SK-N-SH (cell line): ENCODE measurements around the gene CYYR1. TPM values are rescaled to one million over a fixed set of nuclear protein-coding genes. Genes with fewer than 3 reads are reported as not detected.

ENCODE experiments used
- CTCF ChIA-PET: fragments of 300-600, 350-600 bp; formaldehyde crosslinking; extraction: SDS; loops from one replicate; lab custom pipeline; 2021; lab: Yijun Ruan, JAX
- POLR2A ChIA-PET: fragments of 350-600 bp; sonication (Branson Sonifier 250); formaldehyde crosslinking; extraction: SDS; loops from one replicate; lab custom pipeline; 2020; ENCODE audit warnings: antibody characterized with exemption, inconsistent platforms; lab: Yijun Ruan, JAX
- DNase-seq: peaks from one replicate; pipeline ENCODE4 v3.0.0; 2012
- H2AFZ ChIP-seq: fragments of 200-600 bp; sonication (generic); 2 replicates; pipeline ENCODE4 v1.8.1; 2016; ENCODE audit warnings: antibody characterized with exemption, mild to moderate bottlenecking, low read depth
- H3F3A ChIP-seq: fragments of 200-600 bp; sonication (generic); replicated peaks from 2 replicates; pipeline ENCODE3; 2016; ENCODE audit warnings: antibody characterized with exemption, mild to moderate bottlenecking; ENCODE audit not compliant: insufficient read depth
- H3K27ac ChIP-seq, 2 experiments: fragments of 200-500 bp in 1 of 2; fragments of 200-600 bp in 1 of 2; sonication (Bioruptor generic) in 1 of 2; sonication (generic), shearing (Covaris generic) in 1 of 2; 2 replicates each; pipeline versions ENCODE4 v1.5.1 to v1.6.1; 2014 to 2016; ENCODE audit warnings: low read depth in 2 of 2, inconsistent platforms in 1 of 2, low read length in 1 of 2, mild to moderate bottlenecking in 1 of 2, mixed read lengths in 1 of 2
- H3K27me3 ChIP-seq: fragments of 200-600 bp; sonication (generic), shearing (Covaris generic); 2 replicates; pipeline ENCODE4 v1.6.1; 2016; ENCODE audit warnings: mixed run types; ENCODE audit not compliant: insufficient read depth
- H3K36me3 ChIP-seq, 2 experiments: fragments of 200-500 bp in 1 of 2; fragments of 200-600 bp in 1 of 2; sonication (Bioruptor generic) in 1 of 2; sonication (generic) in 1 of 2; replicated peaks in 1 of 2; 2 replicates each; pipeline versions ENCODE3 to v1.5.1; 2014 to 2016; ENCODE audit warnings: low read length in 1 of 2, mild to moderate bottlenecking in 1 of 2; ENCODE audit not compliant: insufficient read depth in 2 of 2, control insufficient read depth in 1 of 2
- H3K4me1 ChIP-seq, 2 experiments: fragments of 200-500 bp in 1 of 2; fragments of 200-600 bp in 1 of 2; sonication (Bioruptor generic) in 1 of 2; sonication (generic), shearing (Covaris generic) in 1 of 2; 2 replicates each; pipeline versions ENCODE4 v1.5.1 to v1.6.1; 2014 to 2016; ENCODE audit warnings: low read depth in 1 of 2, low read length in 1 of 2, mixed run types in 1 of 2; ENCODE audit not compliant: insufficient read depth in 2 of 2, control insufficient read depth in 1 of 2
- H3K4me2 ChIP-seq: fragments of 200-600 bp; sonication (generic), shearing (Covaris generic); 2 replicates; pipeline ENCODE4 v1.6.1; 2017; ENCODE audit warnings: mixed run types
- H3K4me3 ChIP-seq, 2 experiments: fragments of 200-500 bp in 1 of 2; fragments of 200-600 bp in 1 of 2; sonication (Bioruptor generic) in 1 of 2; sonication (generic), shearing (Covaris generic) in 1 of 2; 2 replicates each; pipeline versions ENCODE4 v1.5.1 to v1.8.1; 2014 to 2016; ENCODE audit warnings: low read depth in 2 of 2, inconsistent platforms in 1 of 2, low read length in 1 of 2, mild to moderate bottlenecking in 1 of 2, mixed read lengths in 1 of 2, moderate library complexity in 1 of 2
- H3K79me2 ChIP-seq: fragments of 200-600 bp; sonication (generic); 2 replicates; pipeline ENCODE4 v1.8.1; 2017; ENCODE audit warnings: mild to moderate bottlenecking; ENCODE audit not compliant: insufficient read depth
- H3K9ac ChIP-seq: fragments of 200-600 bp; sonication (generic); 2 replicates; pipeline ENCODE4 v1.6.1; 2017; ENCODE audit warnings: mixed run types
- H3K9me2 ChIP-seq: fragments of 200-600 bp; sonication (generic); 2 replicates; pipeline ENCODE4 v1.6.1; 2017; ENCODE audit warnings: mixed run types
- H3K9me3 ChIP-seq: fragments of 200-600 bp; sonication (generic); 2 replicates; pipeline ENCODE4 v1.6.1; 2017; ENCODE audit warnings: mixed run types, mild to moderate bottlenecking, moderate library complexity
- H4K20me1 ChIP-seq: fragments of 200-600 bp; sonication (generic); 2 replicates; pipeline ENCODE4 v1.6.1; 2017; ENCODE audit warnings: mild to moderate bottlenecking, mixed run types; ENCODE audit not compliant: insufficient read depth
- CHD2 ChIP-seq: fragments of 150-350 bp; IDR thresholded peaks from 2 replicates; pipeline ENCODE4 v1.6.1; 2018; ENCODE audit warnings: low read length; ENCODE audit not compliant: partially characterized antibody
- ELF1 ChIP-seq: IDR thresholded peaks from 2 replicates; pipeline ENCODE4 v1.4.0; 2012
- EP300 ChIP-seq, 2 experiments: IDR thresholded peaks; 2 replicates each; pipeline versions ENCODE4 v1.4.0 to v1.6.1; 2012; ENCODE audit warnings: borderline replicate concordance in 1 of 2, low read depth in 1 of 2, low read length in 1 of 2
- EZH2phosphoT487 ChIP-seq: fragments of 200-600 bp; sonication (generic); IDR thresholded peaks from 2 replicates; pipeline ENCODE4 v1.6.1; 2017; ENCODE audit warnings: low read depth, mixed run types, mild to moderate bottlenecking, antibody characterized with exemption, moderate library complexity, borderline replicate concordance
- FOXM1 ChIP-seq: IDR thresholded peaks from 2 replicates; pipeline ENCODE4 v1.4.0; 2012; ENCODE audit warnings: low read depth, mild to moderate bottlenecking
- GATA2 ChIP-seq: sonication (generic); formaldehyde crosslinking; IDR thresholded peaks from 2 replicates; pipeline ENCODE4 v1.5.0; 2020; ENCODE audit warnings: mild to moderate bottlenecking, missing genetic modification reagents
- MAX ChIP-seq: IDR thresholded peaks from 2 replicates; pipeline ENCODE4 v1.4.0; 2012; ENCODE audit warnings: low read depth
- MEF2A ChIP-seq: IDR thresholded peaks from 2 replicates; pipeline ENCODE4 v1.4.0; 2012; ENCODE audit warnings: low read depth, borderline replicate concordance
- MXI1 ChIP-seq: IDR thresholded peaks from 2 replicates; pipeline ENCODE4 v1.6.1; 2012; ENCODE audit warnings: mild to moderate bottlenecking, low read depth, low read length, improper control_type of control experiment
- NRF1 ChIP-seq: IDR thresholded peaks from 2 replicates; pipeline ENCODE4 v1.6.1; 2012; ENCODE audit warnings: low read depth, mild to moderate bottlenecking, low read length
- POLR2AphosphoS5 ChIP-seq: IDR thresholded peaks from 2 replicates; pipeline ENCODE4 v1.6.1; 2012; ENCODE audit warnings: low read depth, low read length
- RAD21 ChIP-seq: IDR thresholded peaks from 2 replicates; pipeline ENCODE4 v1.6.1; 2012; ENCODE audit warnings: mild to moderate bottlenecking, low read length
- RFX5 ChIP-seq: IDR thresholded peaks from 2 replicates; pipeline ENCODE4 v1.6.1; 2012; ENCODE audit warnings: mild to moderate bottlenecking, improper control_type of control experiment, low read length
- RXRA ChIP-seq: IDR thresholded peaks from 2 replicates; pipeline ENCODE4 v1.4.0; 2012; ENCODE audit warnings: low read depth, mild to moderate bottlenecking, borderline replicate concordance
- SIN3A ChIP-seq: IDR thresholded peaks from 2 replicates; pipeline ENCODE4 v1.6.1; 2012; ENCODE audit warnings: low read depth, mild to moderate bottlenecking, low read length, moderate library complexity, borderline replicate concordance
- SMC3 ChIP-seq: IDR thresholded peaks from 2 replicates; pipeline ENCODE4 v1.6.1; 2012; ENCODE audit warnings: low read depth, low read length, improper control_type of control experiment
- TAF1 ChIP-seq: IDR thresholded peaks from 2 replicates; pipeline ENCODE4 v1.6.1; 2012; ENCODE audit warnings: low read depth, mild to moderate bottlenecking, low read length, moderate library complexity, borderline replicate concordance
- TCF12 ChIP-seq: IDR thresholded peaks from 2 replicates; pipeline ENCODE4 v1.4.0; 2012
- TEAD4 ChIP-seq: IDR thresholded peaks from 2 replicates; pipeline ENCODE4 v1.4.0; 2012; ENCODE audit warnings: mild to moderate bottlenecking, borderline replicate concordance; ENCODE audit not compliant: insufficient read depth
- YY1 ChIP-seq: IDR thresholded peaks from 2 replicates; pipeline ENCODE4 v1.4.0; 2012; ENCODE audit warnings: low read depth, mild to moderate bottlenecking
- WGBS: methylation state at CpG from one replicate; pipeline ENCODE4 v1.1.6; 2017; ENCODE audit warnings: low lambda C conversion rate; 5-methylcytosine and 5-hydroxymethylcytosine counted together
- polyA plus RNA-seq, 3 experiments: library from polyadenylated mRNA; depleted of rRNA; stranded (reverse); fragments of >200 nt; gene quantifications; 2 replicates each; pipeline ENCODE4 v1.2.3, GENCODE V29; 2012
- TF ChIP-seq, protein P1 (sequence below): IDR thresholded peaks from 2 replicates; pipeline ENCODE4 v1.6.1; 2012; ENCODE audit warnings: mild to moderate bottlenecking, low read depth, low read length, moderate library complexity
- TF ChIP-seq, protein P2 (sequence below): IDR thresholded peaks from 2 replicates; pipeline ENCODE4 v1.4.0; 2012; ENCODE audit warnings: low read depth, borderline replicate concordance

Gene CYYR1
- polyA plus RNA-seq, 1 of the 3 experiments (the other 2 are of a cell fraction), result not detected

DNA sequence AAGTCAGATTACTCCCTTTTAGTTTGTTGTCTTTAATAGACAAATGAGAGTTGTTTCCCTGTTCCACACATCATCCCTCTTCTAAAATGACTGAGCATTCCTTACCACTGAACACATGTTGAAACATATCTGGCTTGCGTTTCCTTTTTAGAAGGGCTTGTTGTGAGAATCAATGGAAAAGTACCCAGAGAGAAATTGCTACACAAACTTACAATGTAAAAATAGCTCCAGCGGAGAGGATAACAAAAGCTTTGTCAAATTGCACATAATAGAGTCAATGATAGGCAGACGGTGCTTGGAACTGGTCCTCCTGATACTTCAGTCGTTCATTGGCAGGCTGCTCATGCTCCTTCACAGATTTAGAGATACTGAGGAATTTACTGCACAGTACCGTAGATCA, 123.9 kb downstream of the CYYR1 start:
- no peak overlapping the region for H3K9ac ChIP-seq
- WGBS, result 38% methylated on average over 5 of the region's 5 CpGs
- TF ChIP-seq FOXM1 (no peak), RFX5 (no peak), RAD21 (no peak), YY1 (no peak), MAX (no peak), EZH2phosphoT487 (no peak), GATA2 (CRISPR knock-in tag) (no peak), SMC3 (no peak), MEF2A (no peak), SIN3A (no peak), ELF1 (no peak), RXRA (no peak), TEAD4 (no peak), POLR2AphosphoS5 (no peak), MXI1 (no peak)
- TF ChIP-seq, protein P1, sequence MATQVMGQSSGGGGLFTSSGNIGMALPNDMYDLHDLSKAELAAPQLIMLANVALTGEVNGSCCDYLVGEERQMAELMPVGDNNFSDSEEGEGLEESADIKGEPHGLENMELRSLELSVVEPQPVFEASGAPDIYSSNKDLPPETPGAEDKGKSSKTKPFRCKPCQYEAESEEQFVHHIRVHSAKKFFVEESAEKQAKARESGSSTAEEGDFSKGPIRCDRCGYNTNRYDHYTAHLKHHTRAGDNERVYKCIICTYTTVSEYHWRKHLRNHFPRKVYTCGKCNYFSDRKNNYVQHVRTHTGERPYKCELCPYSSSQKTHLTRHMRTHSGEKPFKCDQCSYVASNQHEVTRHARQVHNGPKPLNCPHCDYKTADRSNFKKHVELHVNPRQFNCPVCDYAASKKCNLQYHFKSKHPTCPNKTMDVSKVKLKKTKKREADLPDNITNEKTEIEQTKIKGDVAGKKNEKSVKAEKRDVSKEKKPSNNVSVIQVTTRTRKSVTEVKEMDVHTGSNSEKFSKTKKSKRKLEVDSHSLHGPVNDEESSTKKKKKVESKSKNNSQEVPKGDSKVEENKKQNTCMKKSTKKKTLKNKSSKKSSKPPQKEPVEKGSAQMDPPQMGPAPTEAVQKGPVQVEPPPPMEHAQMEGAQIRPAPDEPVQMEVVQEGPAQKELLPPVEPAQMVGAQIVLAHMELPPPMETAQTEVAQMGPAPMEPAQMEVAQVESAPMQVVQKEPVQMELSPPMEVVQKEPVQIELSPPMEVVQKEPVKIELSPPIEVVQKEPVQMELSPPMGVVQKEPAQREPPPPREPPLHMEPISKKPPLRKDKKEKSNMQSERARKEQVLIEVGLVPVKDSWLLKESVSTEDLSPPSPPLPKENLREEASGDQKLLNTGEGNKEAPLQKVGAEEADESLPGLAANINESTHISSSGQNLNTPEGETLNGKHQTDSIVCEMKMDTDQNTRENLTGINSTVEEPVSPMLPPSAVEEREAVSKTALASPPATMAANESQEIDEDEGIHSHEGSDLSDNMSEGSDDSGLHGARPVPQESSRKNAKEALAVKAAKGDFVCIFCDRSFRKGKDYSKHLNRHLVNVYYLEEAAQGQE, result no peak
- H3K27ac ChIP-seq, result no peak overlapping the region
- no peaks in the 10 kb centered on the region for H3K36me3 ChIP-seq
- no peak overlapping the region for H3K4me3 ChIP-seq
- no peaks in the 10 kb centered on the region for H3K79me2 ChIP-seq
- no peaks in the 10 kb centered on the region for H4K20me1 ChIP-seq
- CTCF ChIA-PET, result interaction anchor here (0.5 kb wide), 1 partner anchor 58 kb away, joined by 3 read pairs; no protein-coding TSS in a partner anchor
- H3K9me3 ChIP-seq, result no peaks in the 10 kb centered on the region
- H3K4me2 ChIP-seq, result no peak overlapping the region
- DNase-seq, result no peak
- H3K9me2 ChIP-seq, result no peaks in the 10 kb centered on the region
- H3F3A ChIP-seq, result no peaks in the 10 kb centered on the region
- POLR2A ChIA-PET, result no interaction called here
- H2AFZ ChIP-seq, result no peak overlapping the region
- H3K4me1 ChIP-seq, result no peaks in the 10 kb centered on the region
- H3K27me3 ChIP-seq, result no peaks in the 10 kb centered on the region

GRCh38 chr21:26448751-26449150, 124.3 kb downstream of the CYYR1 start:
- Histone ChIP-seq H3K79me2 (no peaks in the 10 kb centered on the region), H4K20me1 (no peaks in the 10 kb centered on the region), H3K9me2 (no peaks in the 10 kb centered on the region), H3F3A (no peaks in the 10 kb centered on the region), H3K4me1 (no peaks in the 10 kb centered on the region), H3K9ac (no peak overlapping the region), H2AFZ (no peak overlapping the region), H3K4me2 (no peak overlapping the region), H3K27ac (no peak overlapping the region), H3K9me3 (no peaks in the 10 kb centered on the region), H3K36me3 (no peaks in the 10 kb centered on the region), H3K4me3 (no peak overlapping the region), H3K27me3 (no peaks in the 10 kb centered on the region)
- POLR2A ChIA-PET, result no interaction called here
- 41% methylated on average over 4 of the region's 4 CpGs for WGBS
- DNase-seq, result no peak
- CTCF ChIA-PET, result interaction anchor here (0.5 kb wide), 1 partner anchor 58 kb away, joined by 3 read pairs; no protein-coding TSS in a partner anchor
- no peak for TF ChIP-seq TAF1
- TF ChIP-seq, protein P1, result no peak
- TF ChIP-seq CHD2, result no peak
- no peak for TF ChIP-seq GATA2 (CRISPR knock-in tag)
- no peak for TF ChIP-seq NRF1
- TF ChIP-seq TCF12, result no peak
- TF ChIP-seq TEAD4, result no peak
- TF ChIP-seq, protein P2, sequence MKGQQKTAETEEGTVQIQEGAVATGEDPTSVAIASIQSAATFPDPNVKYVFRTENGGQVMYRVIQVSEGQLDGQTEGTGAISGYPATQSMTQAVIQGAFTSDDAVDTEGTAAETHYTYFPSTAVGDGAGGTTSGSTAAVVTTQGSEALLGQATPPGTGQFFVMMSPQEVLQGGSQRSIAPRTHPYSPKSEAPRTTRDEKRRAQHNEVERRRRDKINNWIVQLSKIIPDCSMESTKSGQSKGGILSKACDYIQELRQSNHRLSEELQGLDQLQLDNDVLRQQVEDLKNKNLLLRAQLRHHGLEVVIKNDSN, result no peak
- TF ChIP-seq RXRA, result no peak
- TF ChIP-seq EP300 (IDR thresholded peaks at IDR 0.05; ENCODE audit: borderline replicate concordance in 1 of 2, low read depth in 1 of 2, low read length in 1 of 2), result no peak
- TF ChIP-seq MEF2A, result no peak
